HPDE6-E6E7 (cell line): ENCODE measurements around the gene TCP1.
"Not testable (repeated sequence)": the region's sequence is repeated elsewhere in the genome, so short reads cannot be mapped to it uniquely, and the experiment has no call there.

Experiments used
- DNase-seq: peaks from one replicate; pipeline ENCODE4 v3.0.0; 2011; ENCODE audit warnings: missing footprints; ENCODE audit errors: extremely low spot score

The TCP1 gene

DNA sequence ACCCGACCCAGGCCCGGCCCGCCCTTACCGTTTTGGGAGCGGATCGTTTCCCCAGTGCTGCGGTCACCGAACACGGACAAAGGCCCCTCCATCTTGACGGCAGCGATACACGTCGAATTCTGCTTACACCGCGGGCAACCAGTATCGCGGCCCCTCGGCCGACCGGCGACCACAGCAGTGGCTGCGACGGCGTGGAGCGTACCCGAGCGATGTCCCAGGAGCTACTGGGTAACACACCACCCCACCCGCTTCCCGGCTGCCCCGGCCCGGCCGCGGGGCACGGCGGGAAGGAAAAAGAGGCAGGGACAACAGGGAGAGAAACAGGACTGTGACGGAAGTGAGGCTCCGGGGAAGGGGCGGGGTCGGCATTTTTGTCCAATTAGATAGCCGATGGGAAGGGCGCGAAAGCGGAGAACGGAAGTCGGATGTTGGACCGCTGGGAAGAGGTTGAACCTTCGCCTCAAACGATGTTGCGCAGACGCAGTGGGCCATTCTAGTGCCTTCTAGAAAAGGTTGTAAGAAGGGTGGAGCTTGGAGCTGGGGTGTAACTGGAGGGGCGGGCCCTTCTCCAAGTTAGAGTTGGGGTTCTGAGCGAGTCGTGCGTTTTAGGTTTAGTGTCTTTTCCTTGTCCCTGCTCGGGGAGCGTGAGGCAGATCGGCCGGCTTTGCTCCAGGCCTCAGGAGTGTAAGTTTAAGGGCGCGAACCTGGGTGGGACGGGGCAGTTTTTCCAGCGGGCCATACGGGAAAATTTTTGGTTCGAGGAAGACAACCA is at the start of gene TCP1:
Gene TCP1 (minus strand): TSS at position 226 of the 772 bp plus-strand sequence. CDS start 134 bp downstream, at position 92.
- DNase-seq: peak; percentile 93

DNA sequence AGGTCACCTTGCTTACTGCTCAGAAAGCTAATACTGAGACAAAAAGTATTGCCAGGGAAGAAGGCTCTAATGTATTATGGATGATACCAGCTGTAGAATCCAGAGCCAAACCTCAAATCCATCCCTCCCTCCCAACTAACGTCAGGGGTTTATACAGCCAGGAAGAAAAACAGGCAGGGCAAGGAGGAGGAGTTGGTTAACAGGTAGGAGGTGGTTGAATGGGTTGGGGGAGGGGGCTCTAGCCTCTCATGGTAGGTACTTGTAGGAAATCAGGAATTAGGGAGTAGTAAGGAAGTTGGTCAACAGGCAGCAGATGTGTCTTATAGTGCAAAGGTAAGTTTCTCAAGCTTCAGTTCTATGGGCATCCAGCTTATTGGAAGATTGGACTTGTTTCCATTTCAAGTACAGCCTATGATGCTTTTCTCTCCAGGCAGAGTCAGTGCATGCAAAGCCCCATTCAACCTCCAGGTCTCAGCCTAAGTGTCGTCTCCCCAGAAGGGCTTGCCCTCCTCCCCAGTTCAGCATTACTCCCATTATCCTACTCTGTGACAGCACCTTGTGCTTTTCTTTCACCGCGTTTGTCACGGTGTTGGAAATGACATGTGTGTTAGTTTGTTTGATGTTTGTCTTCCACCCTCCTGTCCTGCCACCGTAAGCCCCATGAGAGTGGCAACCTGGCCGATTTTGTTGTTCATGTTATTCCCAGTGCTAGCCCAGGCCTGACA is 48.8 kb upstream of the TCP1 start:
- DNase-seq: no peak

DNA sequence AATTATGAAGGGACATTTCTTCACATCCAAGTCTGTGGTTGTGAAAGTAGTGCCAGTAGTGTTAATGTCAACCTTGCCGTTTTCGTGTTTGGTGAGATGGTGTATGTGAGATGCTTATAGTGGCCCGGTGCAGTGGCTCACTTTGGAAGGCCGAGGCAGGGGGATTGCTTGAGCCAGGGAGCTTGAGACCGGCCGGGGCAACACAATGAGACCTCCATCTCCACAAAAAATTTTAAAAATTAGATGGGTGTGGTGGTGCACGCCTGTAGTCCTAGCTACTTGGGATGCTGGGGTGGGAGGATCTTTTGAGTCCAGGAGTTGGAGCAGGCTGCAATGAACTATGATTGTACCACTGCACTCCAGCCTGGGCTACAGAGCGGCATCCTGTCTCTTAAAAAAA is 48.1 kb upstream of the TCP1 start:
- DNase-seq: no peak

DNA sequence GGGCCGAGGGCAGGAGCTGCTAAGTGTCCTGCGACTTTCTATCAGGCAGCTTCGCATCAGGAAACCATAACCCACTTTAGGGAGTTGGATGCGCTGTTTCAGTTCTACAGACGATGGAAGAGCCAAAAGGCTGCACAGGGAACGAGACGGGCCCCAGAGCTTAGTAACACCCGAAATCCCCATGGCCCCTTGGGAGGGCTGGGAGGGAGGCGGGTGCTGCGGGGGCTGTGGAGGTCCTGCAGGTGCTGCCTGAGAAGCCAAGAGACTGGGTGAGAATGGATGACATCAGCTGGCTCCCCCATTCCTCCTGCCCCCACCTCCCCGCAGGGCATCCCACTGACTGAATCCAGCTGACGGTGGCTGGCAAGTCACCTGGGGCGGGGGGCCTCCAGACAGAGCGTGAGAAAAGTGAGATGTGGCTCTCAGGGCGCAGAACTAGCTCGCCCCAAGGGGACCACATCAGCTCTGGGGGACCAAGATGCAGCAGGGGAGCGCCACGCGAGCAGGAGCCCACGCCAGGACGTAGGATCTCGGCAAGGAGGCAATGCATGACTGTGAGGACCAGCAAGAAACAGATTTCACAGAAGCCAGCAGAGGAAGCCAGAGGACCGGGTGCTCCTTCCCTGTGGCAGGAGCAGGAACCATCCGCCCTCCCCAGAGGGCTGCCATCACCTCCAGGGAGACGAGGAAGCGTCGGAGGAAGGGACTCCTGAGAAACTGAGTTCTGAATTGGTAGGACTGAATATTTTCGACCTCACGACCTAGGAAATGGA is 47.5 kb upstream of the TCP1 start:
- DNase-seq: no peak

GRCh38 chr6:159833997-159834603 is 44.7 kb upstream of the TCP1 start:
- DNase-seq: no peak

DNA sequence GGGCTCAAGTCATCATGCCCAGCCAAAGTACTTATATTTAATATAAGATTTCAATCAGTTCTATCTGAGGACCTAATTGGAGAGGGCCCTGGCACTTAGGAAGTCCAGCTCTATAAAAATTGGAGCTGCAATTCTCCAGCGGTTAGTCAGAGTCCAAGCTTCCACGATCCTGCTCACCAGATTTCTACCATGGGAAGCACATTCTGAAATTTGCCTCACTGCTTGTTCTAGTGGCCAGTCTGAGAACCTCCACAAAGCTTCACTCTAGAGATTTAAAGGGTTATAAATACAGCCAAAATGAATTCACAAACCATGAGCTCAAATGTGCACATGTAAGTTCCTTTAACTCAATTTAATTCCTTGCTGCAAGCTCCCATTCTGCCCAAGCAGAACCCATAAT is 44.2 kb upstream of the TCP1 start:
- DNase-seq: no peak

GRCh38 chr6:159832946-159833345 is 43.5 kb upstream of the TCP1 start:
- no peak for DNase-seq

DNA sequence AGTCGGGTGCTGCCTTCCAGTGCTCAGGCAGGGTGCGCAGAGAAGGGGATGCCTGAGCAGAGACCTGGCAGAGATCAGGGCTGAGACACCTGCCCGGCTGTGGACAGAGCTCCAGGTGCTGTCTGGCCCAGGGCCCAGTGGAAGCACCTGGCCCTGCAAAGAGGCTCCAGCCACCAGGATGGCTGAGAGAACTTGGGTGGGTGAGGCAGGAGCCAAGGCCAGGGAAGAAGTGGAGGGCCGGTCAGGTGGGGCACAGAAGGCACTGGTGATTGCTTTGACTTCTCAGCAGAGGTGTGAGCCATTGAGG is 41.9 kb upstream of the TCP1 start:
- DNase-seq: no peak

GRCh38 chr6:159830501-159831372 is 41.3 kb upstream of the TCP1 start:
- DNase-seq: no peak

- no peak for DNase-seq
These were observed 40.1 kb upstream of the TCP1 start for GRCh38 chr6:159829526-159829925.

DNA sequence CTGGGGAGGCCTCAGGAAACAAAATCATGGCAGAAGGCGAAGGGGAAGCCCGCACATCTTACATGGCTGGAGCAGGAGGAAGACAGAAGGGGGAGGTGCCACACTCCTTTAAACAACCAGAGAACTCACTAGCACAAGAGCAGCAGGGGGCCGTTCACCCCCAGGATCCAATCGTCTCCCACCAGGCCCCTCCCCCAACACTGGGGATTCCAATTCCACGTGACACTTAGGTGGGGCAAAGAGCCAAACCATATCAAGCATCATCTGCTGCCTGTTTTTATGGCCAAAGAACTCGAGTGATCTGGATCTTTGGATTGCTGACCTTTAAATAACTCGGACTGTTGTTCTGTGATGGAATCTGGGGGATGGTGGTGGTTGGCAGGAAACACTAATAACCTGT is 38.7 kb upstream of the TCP1 start:
- DNase-seq: no peak

- no peak for DNase-seq
These were observed 37.7 kb upstream of the TCP1 start for GRCh38 chr6:159826968-159827647.

GRCh38 chr6:159826004-159826403 is 36.6 kb upstream of the TCP1 start:
- DNase-seq: no peak

- DNase-seq: not testable (repeated sequence)
These were observed 35.3 kb upstream of the TCP1 start for GRCh38 chr6:159824690-159825089.

DNA sequence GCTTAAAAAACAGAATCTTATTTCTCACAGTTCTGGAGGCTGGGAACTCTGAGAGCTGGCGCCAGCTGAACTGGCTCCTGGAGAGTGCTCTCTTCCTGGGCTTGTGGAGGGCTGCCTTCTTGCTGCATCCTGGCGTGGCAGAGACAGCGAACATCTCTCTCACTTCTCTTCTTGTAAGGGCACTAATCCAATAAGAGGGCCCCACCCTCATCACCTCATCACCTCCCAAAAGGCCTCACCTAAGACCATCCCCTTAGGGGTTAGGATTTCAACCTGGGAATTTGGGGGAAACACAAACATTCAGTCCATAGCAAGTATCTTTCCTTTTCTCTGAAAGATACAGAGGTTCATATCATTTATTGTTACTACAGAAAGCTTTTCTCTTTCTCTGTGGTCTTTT is 34.6 kb upstream of the TCP1 start:
- no peak for DNase-seq

- no peak for DNase-seq
These were observed 32.3 kb upstream of the TCP1 start for GRCh38 chr6:159821726-159822125.

DNA sequence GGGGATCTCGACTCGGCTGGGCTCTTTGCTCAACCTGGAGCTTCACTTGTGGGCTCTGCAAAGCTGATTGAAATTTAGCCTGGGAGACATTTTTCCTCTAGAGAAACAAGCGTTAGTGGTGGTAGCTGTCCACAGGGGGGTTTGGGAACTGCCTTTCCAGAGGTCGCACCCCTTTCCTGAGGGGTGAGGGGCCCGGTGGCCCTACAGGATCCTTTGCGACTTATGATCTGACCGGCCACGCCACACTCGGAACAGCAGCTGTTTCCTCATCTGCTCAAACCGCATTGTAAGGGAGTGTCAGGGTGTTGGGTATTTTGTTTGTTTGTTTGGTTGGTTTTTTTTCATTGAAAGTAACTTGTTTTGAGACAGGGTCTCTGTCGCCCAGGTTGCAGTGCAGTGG is 31.7 kb upstream of the TCP1 start:
- DNase-seq: no peak

DNA sequence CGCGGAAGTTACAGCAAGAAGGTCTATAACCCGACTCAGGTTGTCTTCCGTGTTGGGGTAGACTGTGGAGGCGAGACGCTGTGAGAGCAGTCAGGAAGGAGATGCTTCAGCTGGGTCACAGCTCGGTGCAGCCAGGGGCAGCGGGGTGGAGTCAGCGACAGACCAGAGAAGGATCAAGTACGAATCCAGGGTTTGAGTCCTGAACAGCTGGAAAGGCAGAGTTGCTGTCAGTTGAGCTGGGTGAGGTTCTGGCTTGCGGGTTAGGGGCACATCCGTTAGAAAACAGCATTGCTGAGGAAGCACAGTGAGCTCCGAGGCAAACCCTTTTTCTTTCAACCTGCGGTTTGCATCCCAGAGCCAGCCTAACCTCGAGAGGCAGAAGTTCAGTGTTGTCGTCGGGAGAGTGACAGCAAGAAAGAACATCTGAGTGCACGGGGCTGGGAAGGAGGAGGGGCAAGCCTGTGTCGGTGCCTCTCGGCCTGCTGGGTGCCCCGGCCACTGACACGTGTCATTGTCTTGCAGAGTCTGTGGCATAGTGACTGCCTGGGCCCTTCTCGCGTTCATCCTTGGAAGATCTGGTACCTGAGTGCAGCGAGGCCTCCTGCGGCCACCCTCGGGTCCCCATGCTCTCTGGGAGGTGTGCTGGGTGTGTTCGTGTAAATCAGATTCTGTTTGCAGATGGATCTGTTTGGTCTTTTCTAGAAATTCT is 30.7 kb upstream of the TCP1 start:
- DNase-seq: no peak

- no peak for DNase-seq
These were observed 29.7 kb upstream of the TCP1 start for GRCh38 chr6:159819098-159819497.
